HG02884 (cell line): Measurements from ENCODE around the gene EXOC2.
"Not testable (repeated sequence)": the region's sequence is repeated elsewhere in the genome, so short reads cannot be mapped to it uniquely, and the experiment has no call there.

Experiments used
- ATAC-seq: cut with Tn5 transposase; IDR thresholded peaks from one replicate; pipeline ENCODE4 v1.9.1; 2021; ENCODE audit warnings: mild to moderate bottlenecking, moderate library complexity; ENCODE audit not compliant: unreplicated experiment

EXOC2 gene

GRCh38 chr6:710601-711571 lies 17.9 kb upstream of the EXOC2 start:
- ATAC-seq = peak; percentile 88

- ATAC-seq = no peak
These were observed 16.6 kb upstream of the EXOC2 start for GRCh38 chr6:709471-710056.

GRCh38 chr6:708237-708598 lies 15.3 kb upstream of the EXOC2 start:
- no peak for ATAC-seq

GRCh38 chr6:707576-708236 lies 14.8 kb upstream of the EXOC2 start:
- no peak for ATAC-seq

- no peak for ATAC-seq
These were observed 14.0 kb upstream of the EXOC2 start for GRCh38 chr6:706819-707381.

- ATAC-seq = no peak
These were observed 13.2 kb upstream of the EXOC2 start for GRCh38 chr6:706146-706545.

- no peak for ATAC-seq
These were observed 12.1 kb upstream of the EXOC2 start for GRCh38 chr6:705047-705446.

- ATAC-seq = no peak
These were observed 11.1 kb upstream of the EXOC2 start for GRCh38 chr6:704046-704445.

- no peak for ATAC-seq
These were observed 10.6 kb upstream of the EXOC2 start for GRCh38 chr6:703552-703951.

GRCh38 chr6:701700-702479 lies 9.0 kb upstream of the EXOC2 start:
- ATAC-seq = no peak

GRCh38 chr6:701215-701614 lies 8.3 kb upstream of the EXOC2 start:
- ATAC-seq = no peak

GRCh38 chr6:700490-700889 lies 7.6 kb upstream of the EXOC2 start:
- ATAC-seq = no peak

GRCh38 chr6:699319-699718 lies 6.4 kb upstream of the EXOC2 start:
- no peak for ATAC-seq

GRCh38 chr6:694431-695126 lies 1.6 kb upstream of the EXOC2 start:
- ATAC-seq = not testable (repeated sequence)

- ATAC-seq = no peak
These were observed 727 bp upstream of the EXOC2 start for GRCh38 chr6:693723-694009.

- ATAC-seq = peak; percentile 66
These were observed 535 bp downstream of the EXOC2 start for GRCh38 chr6:692356-692851.

- no peak for ATAC-seq
These were observed 3.7 kb downstream of the EXOC2 start for GRCh38 chr6:689223-689622.

- no peak for ATAC-seq
These were observed 6.4 kb downstream of the EXOC2 start for GRCh38 chr6:686497-686896.

- peak; percentile 85 for ATAC-seq
These were observed 7.9 kb downstream of the EXOC2 start for GRCh38 chr6:684831-685636.
